Activated T-helper 2 cell treated with anti-CD3 and anti-CD28 coated beads, Interferon-gamma antibody, Interleukin-2, Interleukin-4, amounts not matched to agents 10 μg/mL and 5 μg/mL and 100 μg/mL, durations not matched to agents 14 hours and 24 hours and 36 hours (primary cell): Measurements from ENCODE around the gene HIVEP3. TPM values are rescaled to one million over a fixed set of nuclear protein-coding genes. Genes with fewer than 3 reads are reported as not detected.

Source experiments
- DNase-seq: peaks from one replicate; pipeline ENCODE4 v3.0.0; 2021; ENCODE audit warnings: low spot score
- H3K27ac Mint-ChIP-seq: one replicate; pipeline ENCODE4 v1.8.0; 2021; ENCODE audit warnings: mixed read lengths
- H3K27me3 Mint-ChIP-seq: one replicate; pipeline ENCODE4 v1.8.0; 2021; ENCODE audit warnings: low read depth, mixed read lengths
- H3K36me3 Mint-ChIP-seq: one replicate; pipeline ENCODE4 v1.8.0; 2021; ENCODE audit warnings: low read depth, mixed read lengths
- H3K4me1 Mint-ChIP-seq: one replicate; pipeline ENCODE4 v1.8.0; 2021; ENCODE audit warnings: low read depth, mixed read lengths
- H3K4me3 Mint-ChIP-seq: one replicate; pipeline ENCODE4 v1.8.0; 2021; ENCODE audit warnings: low read depth, mild to moderate bottlenecking, moderate library complexity, mixed read lengths
- H3K9me3 Mint-ChIP-seq: one replicate; pipeline ENCODE4 v1.8.0; 2021; ENCODE audit warnings: mixed read lengths
- intact Hi-C: fragments of 100-400 bp; cut with micrococcal nuclease; formaldehyde crosslinking; loops from one replicate; pipeline ENCODE4 v1.15.1; 2023
- total RNA-seq: library from RNA; stranded (reverse); gene quantifications from 2 replicates; pipeline ENCODE4 v1.2.3, GENCODE V29; 2022

The HIVEP3 gene
- total RNA-seq, 1 donor from 2014 or later, result 33.7 TPM

- intact Hi-C loops, result loop anchor here (5.0 kb wide), 1 partner anchor 155 kb away; no protein-coding TSS in a partner anchor
- no peak for DNase-seq
- H3K4me1 Mint-ChIP-seq, result peaks cover 51% of the 10 kb centered on the region
- no peaks in the 10 kb centered on the region for H3K36me3 Mint-ChIP-seq
- peak overlapping the region; percentile 81 for H3K27ac Mint-ChIP-seq
- peak overlapping the region; percentile 55 for H3K4me3 Mint-ChIP-seq
- H3K27me3 Mint-ChIP-seq, result no peaks in the 10 kb centered on the region
- no peaks in the 10 kb centered on the region for H3K9me3 Mint-ChIP-seq
Observed at GRCh38 chr1:41726899-41727748, 191.6 kb downstream of the HIVEP3 start.

- H3K36me3 Mint-ChIP-seq, result no peaks in the 10 kb centered on the region
- intact Hi-C loops, result loop anchor here (5.0 kb wide), 1 partner anchor 154 kb away; no protein-coding TSS in a partner anchor
- H3K9me3 Mint-ChIP-seq, result no peaks in the 10 kb centered on the region
- peak overlapping the region; percentile 81 for H3K27ac Mint-ChIP-seq
- H3K4me1 Mint-ChIP-seq, result peaks cover 50% of the 10 kb centered on the region
- H3K27me3 Mint-ChIP-seq, result no peaks in the 10 kb centered on the region
- H3K4me3 Mint-ChIP-seq, result no peak overlapping the region
- no peak for DNase-seq
Observed at GRCh38 chr1:41726292-41726691, 192.4 kb downstream of the HIVEP3 start.

GRCh38 chr1:41724926-41725325 is 193.8 kb downstream of the HIVEP3 start:
- Mint-ChIP-seq H3K9me3 (no peaks in the 10 kb centered on the region), H3K27ac (no peak overlapping the region), H3K4me3 (no peak overlapping the region), H3K4me1 (peaks cover 59% of the 10 kb centered on the region), H3K36me3 (no peaks in the 10 kb centered on the region), H3K27me3 (no peaks in the 10 kb centered on the region)
- intact Hi-C loops, result loop anchor here (5.0 kb wide), 1 partner anchor 153 kb away; no protein-coding TSS in a partner anchor
- DNase-seq, result no peak

- Mint-ChIP-seq H3K36me3 (no peaks in the 10 kb centered on the region), H3K4me1 (peaks cover 55% of the 10 kb centered on the region), H3K27me3 (no peaks in the 10 kb centered on the region), H3K9me3 (no peaks in the 10 kb centered on the region), H3K4me3 (no peak overlapping the region), H3K27ac (no peak overlapping the region)
- no peak for DNase-seq
- intact Hi-C loops, result no loop called here
Observed at GRCh38 chr1:41724248-41724647, 194.5 kb downstream of the HIVEP3 start.

- intact Hi-C loops, result no loop called here
- no peak overlapping the region for H3K4me3 Mint-ChIP-seq
- no peaks in the 10 kb centered on the region for H3K36me3 Mint-ChIP-seq
- DNase-seq, result no peak
- no peaks in the 10 kb centered on the region for H3K27me3 Mint-ChIP-seq
- H3K9me3 Mint-ChIP-seq, result no peaks in the 10 kb centered on the region
- peaks cover 53% of the 10 kb centered on the region for H3K4me1 Mint-ChIP-seq
- H3K27ac Mint-ChIP-seq, result no peak overlapping the region
Observed at GRCh38 chr1:41723786-41724185, 194.9 kb downstream of the HIVEP3 start.

GRCh38 chr1:41722184-41722583 is 196.5 kb downstream of the HIVEP3 start:
- Mint-ChIP-seq H3K4me1 (peaks cover 46% of the 10 kb centered on the region), H3K9me3 (no peaks in the 10 kb centered on the region), H3K36me3 (no peaks in the 10 kb centered on the region), H3K4me3 (no peak overlapping the region), H3K27me3 (no peaks in the 10 kb centered on the region), H3K27ac (no peak overlapping the region)
- DNase-seq, result no peak
- intact Hi-C loops, result no loop called here

GRCh38 chr1:41720861-41721410 is 197.8 kb downstream of the HIVEP3 start:
- intact Hi-C loops, result no loop called here
- Mint-ChIP-seq H3K27ac (no peak overlapping the region), H3K27me3 (no peaks in the 10 kb centered on the region), H3K36me3 (no peaks in the 10 kb centered on the region), H3K9me3 (no peaks in the 10 kb centered on the region), H3K4me1 (peaks cover 39% of the 10 kb centered on the region), H3K4me3 (no peak overlapping the region)
- no peak for DNase-seq

GRCh38 chr1:41719590-41719989 is 199.1 kb downstream of the HIVEP3 start:
- no peak for DNase-seq
- Mint-ChIP-seq H3K27ac (no peak overlapping the region), H3K4me3 (no peak overlapping the region), H3K9me3 (no peaks in the 10 kb centered on the region), H3K36me3 (no peaks in the 10 kb centered on the region), H3K27me3 (no peaks in the 10 kb centered on the region), H3K4me1 (peaks cover 42% of the 10 kb centered on the region)
- intact Hi-C loops, result no loop called here

GRCh38 chr1:41719128-41719527 is 199.6 kb downstream of the HIVEP3 start:
- no peak for DNase-seq
- H3K4me1 Mint-ChIP-seq, result peaks cover 42% of the 10 kb centered on the region
- H3K36me3 Mint-ChIP-seq, result no peaks in the 10 kb centered on the region
- intact Hi-C loops, result no loop called here
- no peak overlapping the region for H3K27ac Mint-ChIP-seq
- H3K27me3 Mint-ChIP-seq, result no peaks in the 10 kb centered on the region
- H3K4me3 Mint-ChIP-seq, result no peak overlapping the region
- no peaks in the 10 kb centered on the region for H3K9me3 Mint-ChIP-seq

GRCh38 chr1:41718497-41718896 is 200.2 kb downstream of the HIVEP3 start:
- DNase-seq, result no peak
- Mint-ChIP-seq H3K9me3 (no peaks in the 10 kb centered on the region), H3K36me3 (no peaks in the 10 kb centered on the region), H3K27me3 (no peaks in the 10 kb centered on the region), H3K4me3 (no peak overlapping the region), H3K4me1 (peaks cover 41% of the 10 kb centered on the region), H3K27ac (no peak overlapping the region)
- intact Hi-C loops, result no loop called here

- no peaks in the 10 kb centered on the region for H3K9me3 Mint-ChIP-seq
- peaks cover 32% of the 10 kb centered on the region for H3K4me1 Mint-ChIP-seq
- intact Hi-C loops, result no loop called here
- no peak overlapping the region for H3K4me3 Mint-ChIP-seq
- H3K36me3 Mint-ChIP-seq, result no peaks in the 10 kb centered on the region
- no peak overlapping the region for H3K27ac Mint-ChIP-seq
- no peak for DNase-seq
- no peaks in the 10 kb centered on the region for H3K27me3 Mint-ChIP-seq
Observed at GRCh38 chr1:41716188-41717130, 202.3 kb downstream of the HIVEP3 start.

- H3K9me3 Mint-ChIP-seq, result no peaks in the 10 kb centered on the region
Observed at GRCh38 chr1:41715441-41716095, 203.2 kb downstream of the HIVEP3 start.

More at GRCh38 chr1:41715441-41716095, 203.2 kb downstream of the HIVEP3 start:
- Mint-ChIP-seq H3K4me3 (no peak overlapping the region), H3K27me3 (no peaks in the 10 kb centered on the region), H3K36me3 (no peaks in the 10 kb centered on the region), H3K4me1 (peaks cover 24% of the 10 kb centered on the region), H3K27ac (no peak overlapping the region)
- no peak for DNase-seq
- intact Hi-C loops, result no loop called here
